Activated CD4-positive, alpha-beta T cell treated with anti-CD3 and anti-CD28 coated beads, Interleukin-2, amount 50 U/mL, for 16 hours (primary cell): ENCODE results near the gene POM121L12.

Source experiments
- DNase-seq: peaks from one replicate; pipeline ENCODE4 v3.0.0-alpha.2; 2020

POM121L12 gene

GRCh38 chr7:53035499-53036412 is at the start of gene POM121L12:
TSS of gene POM121L12 (plus strand) at chr7:53035633. CDS start at chr7:53035672, 39 bp downstream.
- DNase-seq: no peak

GRCh38 chr7:52992001-52992400 is 43.4 kb upstream of the POM121L12 start:
- no peak for DNase-seq

GRCh38 chr7:52992479-52993162 is 42.8 kb upstream of the POM121L12 start:
- no peak for DNase-seq

GRCh38 chr7:52995676-52996075 is 39.8 kb upstream of the POM121L12 start:
- DNase-seq: no peak

GRCh38 chr7:53001221-53001620 is 34.2 kb upstream of the POM121L12 start:
- no peak for DNase-seq

GRCh38 chr7:53002389-53002788 is 33.0 kb upstream of the POM121L12 start:
- DNase-seq: no peak

- no peak for DNase-seq
Measured at GRCh38 chr7:53003653-53004445, 31.6 kb upstream of the POM121L12 start.

GRCh38 chr7:53013925-53014324 is 21.5 kb upstream of the POM121L12 start:
- DNase-seq: no peak

- DNase-seq: no peak
Measured at GRCh38 chr7:53015463-53015862, 20.0 kb upstream of the POM121L12 start.

- no peak for DNase-seq
Measured at GRCh38 chr7:53022893-53023292, 12.5 kb upstream of the POM121L12 start.

- DNase-seq: no peak
Measured at GRCh38 chr7:53048638-53049037, 13.2 kb downstream of the POM121L12 start.

GRCh38 chr7:53050433-53050832 is 15.0 kb downstream of the POM121L12 start:
- DNase-seq: no peak

- DNase-seq: no peak
Measured at GRCh38 chr7:53059591-53059990, 24.2 kb downstream of the POM121L12 start.

- no peak for DNase-seq
Measured at GRCh38 chr7:53060066-53060465, 24.6 kb downstream of the POM121L12 start.

GRCh38 chr7:53062796-53063195 is 27.4 kb downstream of the POM121L12 start:
- no peak for DNase-seq

- DNase-seq: no peak
Measured at GRCh38 chr7:53068673-53069072, 33.2 kb downstream of the POM121L12 start.

- DNase-seq: no peak
Measured at GRCh38 chr7:53070883-53071282, 35.5 kb downstream of the POM121L12 start.
